Left ventricle myocardium inferior (tissue), 1 donor: ENCODE measurements around the gene COL4A5. TPM values are rescaled to one million over a fixed set of nuclear protein-coding genes. Genes with fewer than 3 reads are reported as not detected.

Experiments used
- DNase-seq: peaks from one replicate; pipeline ENCODE4 v3.0.0-alpha.2; 2020
- H3K27ac ChIP-seq: fragments of 200-600 bp; replicated peaks from 2 replicates; pipeline ENCODE4 v1.8.0; 2021
- H3K27me3 ChIP-seq: fragments of 200-600 bp; 2 replicates; pipeline ENCODE4 v1.8.0; 2021; ENCODE audit warnings: low read depth
- H3K36me3 ChIP-seq: fragments of 200-600 bp; 2 replicates; pipeline ENCODE4 v1.8.0; 2021
- H3K4me1 ChIP-seq: fragments of 200-600 bp; 2 replicates; pipeline ENCODE4 v1.8.0; 2021
- H3K4me3 ChIP-seq: fragments of 200-600 bp; 2 replicates; pipeline ENCODE4 v1.8.0; 2021; ENCODE audit warnings: mild to moderate bottlenecking, moderate library complexity
- H3K9me3 ChIP-seq: fragments of 200-600 bp; replicated peaks from 2 replicates; pipeline ENCODE4 v1.8.0; 2021
- intact Hi-C: fragments of 100-400 bp; cut with micrococcal nuclease; formaldehyde crosslinking; loops from one replicate; pipeline ENCODE4 v1.11.0; 2022
- total RNA-seq: library from RNA; stranded (reverse); fragmentation: NEBNext Ultra II Directional; extraction: Animal tissue kit (Norgen Biotek cat#: 25700); gene quantifications from one replicate; pipeline ENCODE4 v1.2.1, GENCODE V29; 2021
- TF ChIP-seq, protein P1 (sequence below): fragments of 200-600 bp; IDR thresholded peaks from 2 replicates; pipeline ENCODE4 v1.8.0; 2021; ENCODE audit warnings: antibody characterized with exemption, mild to moderate bottlenecking, borderline replicate concordance
- donor health status: DM: no; HTN: yes; CAD: no; lungs with severe emphysema.

The COL4A5 gene
- total RNA-seq, 1 donor from 2014 or later, result 10.8 TPM

DNA sequence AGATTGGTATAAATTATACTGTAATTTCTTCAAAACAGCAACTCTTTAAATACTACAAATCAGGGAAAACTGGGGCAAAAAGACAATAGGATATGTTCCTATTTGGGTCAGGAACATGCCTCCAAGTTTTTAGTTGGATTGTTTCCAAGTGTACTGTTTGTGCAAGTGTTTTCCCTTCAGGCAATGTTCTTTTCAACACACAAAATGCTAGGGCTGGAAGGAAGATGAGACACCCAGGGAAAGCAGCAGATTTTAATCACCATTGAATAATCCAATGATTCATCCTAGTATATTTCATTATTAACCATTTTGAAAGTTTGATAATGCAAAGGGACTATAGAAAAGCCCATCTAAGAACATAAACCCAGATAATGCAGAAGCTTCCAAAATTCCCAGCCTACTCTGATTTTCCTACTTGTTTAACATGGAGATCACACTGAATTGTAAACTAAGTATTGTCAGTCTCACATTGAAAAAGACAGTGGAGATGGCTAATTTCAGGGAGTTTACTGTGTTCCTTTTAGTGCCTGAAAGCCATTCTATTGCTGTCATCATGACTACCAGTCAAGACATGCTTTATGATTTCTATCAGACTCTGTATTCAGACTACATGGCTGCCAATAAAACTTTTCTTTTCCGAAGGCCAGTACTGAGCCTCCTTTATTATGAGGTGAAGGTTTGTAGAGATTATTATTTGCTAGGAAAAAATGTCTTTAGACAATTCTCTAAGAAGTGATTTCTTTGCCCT lies 40.0 kb upstream of the COL4A5 start:
- Histone ChIP-seq H3K27me3 (no peaks in the 10 kb centered on the region), H3K36me3 (no peaks in the 10 kb centered on the region), H3K9me3 (no peaks in the 10 kb centered on the region), H3K27ac (no peak overlapping the region), H3K4me3 (no peak overlapping the region), H3K4me1 (no peaks in the 10 kb centered on the region)
- TF ChIP-seq, protein P1, sequence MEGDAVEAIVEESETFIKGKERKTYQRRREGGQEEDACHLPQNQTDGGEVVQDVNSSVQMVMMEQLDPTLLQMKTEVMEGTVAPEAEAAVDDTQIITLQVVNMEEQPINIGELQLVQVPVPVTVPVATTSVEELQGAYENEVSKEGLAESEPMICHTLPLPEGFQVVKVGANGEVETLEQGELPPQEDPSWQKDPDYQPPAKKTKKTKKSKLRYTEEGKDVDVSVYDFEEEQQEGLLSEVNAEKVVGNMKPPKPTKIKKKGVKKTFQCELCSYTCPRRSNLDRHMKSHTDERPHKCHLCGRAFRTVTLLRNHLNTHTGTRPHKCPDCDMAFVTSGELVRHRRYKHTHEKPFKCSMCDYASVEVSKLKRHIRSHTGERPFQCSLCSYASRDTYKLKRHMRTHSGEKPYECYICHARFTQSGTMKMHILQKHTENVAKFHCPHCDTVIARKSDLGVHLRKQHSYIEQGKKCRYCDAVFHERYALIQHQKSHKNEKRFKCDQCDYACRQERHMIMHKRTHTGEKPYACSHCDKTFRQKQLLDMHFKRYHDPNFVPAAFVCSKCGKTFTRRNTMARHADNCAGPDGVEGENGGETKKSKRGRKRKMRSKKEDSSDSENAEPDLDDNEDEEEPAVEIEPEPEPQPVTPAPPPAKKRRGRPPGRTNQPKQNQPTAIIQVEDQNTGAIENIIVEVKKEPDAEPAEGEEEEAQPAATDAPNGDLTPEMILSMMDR, result no peak
- intact Hi-C loops, result no loop called here
- DNase-seq, result no peak

DNA sequence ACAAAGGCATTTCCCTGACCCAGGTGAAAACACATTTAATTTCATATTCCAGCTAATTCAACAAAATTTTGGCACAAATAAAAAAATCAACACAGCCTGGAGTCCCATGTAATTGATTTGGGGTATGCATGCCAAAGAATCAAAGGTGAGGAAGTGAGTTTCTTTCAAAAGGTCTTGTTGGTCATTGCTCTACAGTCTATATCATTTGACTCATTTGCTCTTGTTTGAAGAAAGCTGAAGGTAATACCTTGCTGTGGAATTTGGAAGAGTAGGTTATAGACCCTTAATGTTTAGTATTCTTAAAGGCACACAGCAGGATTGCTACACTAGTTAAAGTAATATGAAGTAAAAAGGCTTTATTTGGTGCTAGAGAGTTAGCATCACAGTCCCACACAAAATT lies 26.9 kb upstream of the COL4A5 start:
- Histone ChIP-seq H3K27ac (no peak overlapping the region), H3K9me3 (no peaks in the 10 kb centered on the region), H3K4me1 (no peaks in the 10 kb centered on the region), H3K27me3 (no peaks in the 10 kb centered on the region), H3K36me3 (no peaks in the 10 kb centered on the region), H3K4me3 (no peak overlapping the region)
- TF ChIP-seq, protein P1, result no peak
- DNase-seq, result no peak
- intact Hi-C loops, result no loop called here

DNA sequence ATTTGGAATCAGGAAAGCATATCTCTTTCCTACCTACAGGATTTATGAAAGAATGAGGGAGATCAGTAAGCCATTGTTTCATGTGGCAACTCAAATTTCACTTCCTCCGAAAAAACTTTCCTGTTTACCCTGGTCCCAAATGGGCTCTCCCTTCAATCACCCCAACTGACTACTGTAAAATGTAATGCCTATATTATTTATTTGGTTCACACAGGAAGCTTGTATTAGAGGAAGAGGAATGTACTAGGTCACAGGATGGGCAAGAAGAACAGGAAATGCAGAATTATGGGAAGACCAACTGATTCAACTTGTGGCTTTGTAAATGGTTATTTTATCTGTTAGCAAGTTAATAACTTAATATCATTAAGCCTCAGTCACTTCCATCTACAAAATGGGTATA lies 24.5 kb upstream of the COL4A5 start:
- DNase-seq, result no peak
- H3K9me3 ChIP-seq, result no peaks in the 10 kb centered on the region
- no peak overlapping the region for H3K4me3 ChIP-seq
- no peak overlapping the region for H3K27ac ChIP-seq
- no peaks in the 10 kb centered on the region for H3K27me3 ChIP-seq
- intact Hi-C loops, result no loop called here
- H3K4me1 ChIP-seq, result no peaks in the 10 kb centered on the region
- TF ChIP-seq, protein P1, result no peak
- no peaks in the 10 kb centered on the region for H3K36me3 ChIP-seq

DNA sequence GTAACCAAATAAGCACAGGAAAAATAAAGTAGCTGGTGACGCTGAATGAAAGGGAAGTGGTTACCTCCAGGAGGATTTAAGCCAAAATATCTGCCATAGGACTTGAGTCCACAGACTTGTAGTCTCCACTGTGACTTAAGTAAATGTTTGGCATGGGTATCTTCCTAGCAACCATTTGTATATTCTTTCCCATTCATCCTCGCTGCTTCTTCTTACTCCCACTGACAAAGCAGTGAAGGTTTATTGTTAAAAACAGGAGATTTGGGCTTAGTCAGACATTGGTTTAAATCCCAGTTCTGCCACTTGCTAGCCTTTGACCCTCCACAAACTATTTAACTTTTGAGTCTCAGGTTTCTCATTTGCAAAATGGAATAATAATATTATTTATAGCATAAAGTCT lies 23.7 kb upstream of the COL4A5 start:
- no peak for DNase-seq
- Histone ChIP-seq H3K4me3 (no peak overlapping the region), H3K27me3 (no peaks in the 10 kb centered on the region), H3K36me3 (no peaks in the 10 kb centered on the region), H3K4me1 (no peaks in the 10 kb centered on the region), H3K27ac (no peak overlapping the region), H3K9me3 (no peaks in the 10 kb centered on the region)
- intact Hi-C loops, result no loop called here
- TF ChIP-seq, protein P1, result no peak

DNA sequence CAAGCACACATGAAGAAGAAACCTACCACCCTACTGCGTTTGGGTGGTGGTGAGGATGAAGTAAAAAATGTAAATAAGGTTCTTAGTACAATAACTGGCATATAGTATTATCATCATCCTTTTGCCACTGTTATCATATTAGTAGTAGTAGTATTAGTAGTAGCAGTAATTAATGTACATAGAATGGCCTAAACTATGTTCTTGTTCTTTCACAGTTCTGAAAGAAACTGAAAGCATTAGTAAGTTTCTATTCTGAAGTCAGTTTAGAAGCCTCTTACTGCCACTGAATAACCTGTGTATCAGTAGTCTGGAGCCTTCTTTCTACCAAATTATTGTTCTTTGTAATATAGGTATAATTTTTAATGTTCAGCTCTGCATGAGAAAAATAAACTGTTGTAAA lies 22.4 kb upstream of the COL4A5 start:
- TF ChIP-seq, protein P1, result no peak
- H3K36me3 ChIP-seq, result no peaks in the 10 kb centered on the region
- no peak overlapping the region for H3K4me3 ChIP-seq
- no peak for DNase-seq
- H3K27ac ChIP-seq, result no peak overlapping the region
- H3K27me3 ChIP-seq, result no peaks in the 10 kb centered on the region
- no peaks in the 10 kb centered on the region for H3K4me1 ChIP-seq
- intact Hi-C loops, result no loop called here
- no peaks in the 10 kb centered on the region for H3K9me3 ChIP-seq
